ENCODE results near the gene PKHD1. TPM values are rescaled to one million over a fixed set of nuclear protein-coding genes. Genes with fewer than 3 reads are reported as not detected.
"Not testable (repeated sequence)": the region's sequence is repeated elsewhere in the genome, so short reads cannot be mapped to it uniquely, and the experiment has no call there.

Gene PKHD1
- total RNA-seq, 1 experiment from 2014 or later = not detected

GRCh38 chr6:51992876-51993275 lies 94.5 kb downstream of the PKHD1 start:
- CTCF ChIA-PET = interaction anchor here (0.5 to 1.8 kb wide), 3 partner anchors 47 to 138 kb away, joined by 3 to 5 read pairs (median 4); no protein-coding TSS in a partner anchor

GRCh38 chr6:51989789-51990188 lies 97.6 kb downstream of the PKHD1 start:
- Mint-ChIP-seq H3K9me3 (ENCODE audit: unreplicated experiment) (no peaks in the 10 kb centered on the region), H3K27me3 (ENCODE audit: insufficient read depth, unreplicated experiment) (peaks cover 47% of the 10 kb centered on the region), H3K27ac (ENCODE audit: low read depth, unreplicated experiment) (no peak overlapping the region), H3K4me3 (ENCODE audit: unreplicated experiment) (no peak overlapping the region), H3K36me3 (ENCODE audit: insufficient read depth, unreplicated experiment) (no peaks in the 10 kb centered on the region), H3K4me1 (ENCODE audit: insufficient read depth, unreplicated experiment) (no peaks in the 10 kb centered on the region)
- DNase-seq (ENCODE audit: unreplicated experiment) = no peak
- intact Hi-C loops (cut with micrococcal nuclease) = no loop called here
- POLR2A ChIA-PET = no interaction called here
- CTCF ChIA-PET = interaction anchor here (0.7 to 0.8 kb wide), 3 partner anchors 26 to 42 kb away, joined by 3 read pairs; no protein-coding TSS in a partner anchor
- no TSS peak for BruUV-seq (replicated peaks)
- TF ChIP-seq CTCF (IDR thresholded peaks at IDR 0.05; ENCODE audit: unreplicated experiment) = no peak

More at GRCh38 chr6:51992876-51993275, 94.5 kb downstream of the PKHD1 start:
- intact Hi-C loops (cut with micrococcal nuclease) = no loop called here
- Mint-ChIP-seq H3K27me3 (ENCODE audit: insufficient read depth, unreplicated experiment) (peaks cover 31% of the 10 kb centered on the region), H3K36me3 (ENCODE audit: insufficient read depth, unreplicated experiment) (no peaks in the 10 kb centered on the region), H3K9me3 (ENCODE audit: unreplicated experiment) (no peaks in the 10 kb centered on the region), H3K4me1 (ENCODE audit: insufficient read depth, unreplicated experiment) (no peaks in the 10 kb centered on the region), H3K4me3 (ENCODE audit: unreplicated experiment) (no peak overlapping the region), H3K27ac (ENCODE audit: low read depth, unreplicated experiment) (no peak overlapping the region)
- POLR2A ChIA-PET = no interaction called here
- TF ChIP-seq CTCF (IDR thresholded peaks at IDR 0.05; ENCODE audit: unreplicated experiment) = no peak
- no peak for DNase-seq (ENCODE audit: unreplicated experiment)
- BruUV-seq (replicated peaks) = no TSS peak

GRCh38 chr6:51986864-51987263 lies 100.5 kb downstream of the PKHD1 start:
- no peaks in the 10 kb centered on the region for H3K36me3 Mint-ChIP-seq (ENCODE audit: insufficient read depth, unreplicated experiment)
- ChIA-PET POLR2A (no interaction called here), CTCF (no interaction called here)
- H3K27me3 Mint-ChIP-seq (ENCODE audit: insufficient read depth, unreplicated experiment) = peaks cover 47% of the 10 kb centered on the region
- no peaks in the 10 kb centered on the region for H3K9me3 Mint-ChIP-seq (ENCODE audit: unreplicated experiment)
- DNase-seq (ENCODE audit: unreplicated experiment) = no peak
- no peak overlapping the region for H3K4me3 Mint-ChIP-seq (ENCODE audit: unreplicated experiment)
- H3K4me1 Mint-ChIP-seq (ENCODE audit: insufficient read depth, unreplicated experiment) = no peaks in the 10 kb centered on the region
- intact Hi-C loops (cut with micrococcal nuclease) = no loop called here
- no peak for TF ChIP-seq CTCF (IDR thresholded peaks at IDR 0.05; ENCODE audit: unreplicated experiment)
- no TSS peak for BruUV-seq (replicated peaks)
- no peak overlapping the region for H3K27ac Mint-ChIP-seq (ENCODE audit: low read depth, unreplicated experiment)

GRCh38 chr6:51983564-51983963 lies 103.8 kb downstream of the PKHD1 start:
- no peak for TF ChIP-seq CTCF (IDR thresholded peaks at IDR 0.05; ENCODE audit: unreplicated experiment)
- H3K27ac Mint-ChIP-seq (ENCODE audit: low read depth, unreplicated experiment) = no peak overlapping the region
- ChIA-PET CTCF (interaction anchor here (1.0 kb wide), 1 partner anchor 36 kb away, joined by 3 read pairs; no protein-coding TSS in a partner anchor), POLR2A (interaction anchor here (1.1 kb wide), 1 partner anchor 19 kb away, joined by 3 read pairs; no protein-coding TSS in a partner anchor)
- BruUV-seq (replicated peaks) = no TSS peak
- no peaks in the 10 kb centered on the region for H3K4me1 Mint-ChIP-seq (ENCODE audit: insufficient read depth, unreplicated experiment)
- no peak overlapping the region for H3K4me3 Mint-ChIP-seq (ENCODE audit: unreplicated experiment)
- intact Hi-C loops (cut with micrococcal nuclease) = no loop called here
- no peak for DNase-seq (ENCODE audit: unreplicated experiment)
- no peaks in the 10 kb centered on the region for H3K9me3 Mint-ChIP-seq (ENCODE audit: unreplicated experiment)
- no peaks in the 10 kb centered on the region for H3K36me3 Mint-ChIP-seq (ENCODE audit: insufficient read depth, unreplicated experiment)
- peaks cover 23% of the 10 kb centered on the region for H3K27me3 Mint-ChIP-seq (ENCODE audit: insufficient read depth, unreplicated experiment)

- BruUV-seq (replicated peaks); CTCF ChIA-PET; H3K27ac Mint-ChIP-seq (ENCODE audit: low read depth, unreplicated experiment); H3K4me1 Mint-ChIP-seq (ENCODE audit: insufficient read depth, unreplicated experiment); DNase-seq (ENCODE audit: unreplicated experiment); intact Hi-C loops (cut with micrococcal nuclease); H3K4me3 Mint-ChIP-seq (ENCODE audit: unreplicated experiment); H3K9me3 Mint-ChIP-seq (ENCODE audit: unreplicated experiment); H3K36me3 Mint-ChIP-seq (ENCODE audit: insufficient read depth, unreplicated experiment): not testable (repeated sequence)
- H3K27me3 Mint-ChIP-seq (ENCODE audit: insufficient read depth, unreplicated experiment) = peaks cover 16% of the 10 kb centered on the region
- POLR2A ChIA-PET = interaction anchor here (1.1 kb wide), 1 partner anchor 18 kb away, joined by 3 read pairs; no protein-coding TSS in a partner anchor
These were observed 104.7 kb downstream of the PKHD1 start for GRCh38 chr6:51982695-51983094.

Data from MCF 10A (cell line).